M059J (cell line): ENCODE data around the gene MFSD8. TPM values are rescaled to one million over a fixed set of nuclear protein-coding genes. Genes with fewer than 3 reads are reported as not detected.
"Not testable (repeated sequence)": the region's sequence is repeated elsewhere in the genome, so short reads cannot be mapped to it uniquely, and the experiment has no call there.

Experiments
- DNase-seq: peaks from one replicate; pipeline ENCODE4 v3.0.0-alpha.2; 2012; ENCODE audit warnings: low read depth
- total RNA-seq: library from RNA; depleted of rRNA; stranded (reverse); fragments of >200 nt; shearing (Covaris generic); gene quantifications from 2 replicates; pipeline ENCODE4 v1.2.3, GENCODE V29; 2014

MFSD8 gene
- total RNA-seq, 1 experiment from 2014 or later, result 8.0 TPM

- DNase-seq, result no peak
Observed at GRCh38 chr4:127957105-127957504, 7.9 kb downstream of the MFSD8 start.

GRCh38 chr4:127936974-127937373 is 28.0 kb downstream of the MFSD8 start:
- peak; percentile 53 for DNase-seq

- DNase-seq, result not testable (repeated sequence)
Observed at GRCh38 chr4:127931836-127932235, 33.1 kb downstream of the MFSD8 start.

GRCh38 chr4:127930175-127930574 is 34.8 kb downstream of the MFSD8 start:
- no peak for DNase-seq

GRCh38 chr4:127925720-127926119 is 39.3 kb downstream of the MFSD8 start:
- not testable (repeated sequence) for DNase-seq

GRCh38 chr4:127922226-127922625 is 42.7 kb downstream of the MFSD8 start:
- DNase-seq, result no peak

- DNase-seq, result no peak
Observed at GRCh38 chr4:127920521-127920920, 44.5 kb downstream of the MFSD8 start.

GRCh38 chr4:127917151-127917550 is 47.8 kb downstream of the MFSD8 start:
- no peak for DNase-seq

GRCh38 chr4:127916512-127916911 is 48.5 kb downstream of the MFSD8 start:
- DNase-seq, result no peak

GRCh38 chr4:127905029-127905428 is 59.9 kb downstream of the MFSD8 start:
- DNase-seq, result no peak

GRCh38 chr4:127899682-127900081 is 65.3 kb downstream of the MFSD8 start:
- DNase-seq, result not testable (repeated sequence)

GRCh38 chr4:127896528-127896927 is 68.4 kb downstream of the MFSD8 start:
- no peak for DNase-seq

- DNase-seq, result no peak
Observed at GRCh38 chr4:127896069-127896468, 68.9 kb downstream of the MFSD8 start.

- peak; percentile 3 for DNase-seq
Observed at GRCh38 chr4:127889903-127890302, 75.1 kb downstream of the MFSD8 start.

GRCh38 chr4:127888559-127888958 is 76.4 kb downstream of the MFSD8 start:
- no peak for DNase-seq

GRCh38 chr4:127881563-127881864 is 83.5 kb downstream of the MFSD8 start:
- DNase-seq, result no peak

- peak; percentile 93 for DNase-seq
Observed at GRCh38 chr4:127880763-127881562, 84.0 kb downstream of the MFSD8 start, which contains the start of gene PLK4. Gene PLK4, plus strand, starts transcription at chr4:127880893. Its CDS starts 242 bp downstream, at chr4:127881135.

GRCh38 chr4:127875791-127876190 is 89.2 kb downstream of the MFSD8 start:
- no peak for DNase-seq

GRCh38 chr4:127870688-127871087 is 94.3 kb downstream of the MFSD8 start:
- peak; percentile 90 for DNase-seq

- no peak for DNase-seq
Observed at GRCh38 chr4:127870281-127870680, 94.7 kb downstream of the MFSD8 start.

- DNase-seq, result no peak
Observed at GRCh38 chr4:127868196-127868595, 96.8 kb downstream of the MFSD8 start.
